ENCODE data around the gene LIN7A. TPM values are rescaled to one million over a fixed set of nuclear protein-coding genes. Genes with fewer than 3 reads are reported as not detected.

The LIN7A gene
- under 1 TPM in 1 of 2 experiments, not detected in 1; 0.63 TPM for total RNA-seq

- no peaks in the 10 kb centered on the region for H3K36me3 Mint-ChIP-seq
- H3K27me3 Mint-ChIP-seq = peaks cover 25% of the 10 kb centered on the region
- no peak for ATAC-seq
- no peaks in the 10 kb centered on the region for H3K9me3 Mint-ChIP-seq (ENCODE audit: low read depth)
- no peak within 1 kb of the TSS for H3K4me3 Mint-ChIP-seq
- no peak within 1 kb of the TSS for H3K27ac Mint-ChIP-seq
- DNase-seq = no peak
- CTCF ChIA-PET = no interaction called here
- peaks cover 2% of the 10 kb centered on the region for H3K4me1 Mint-ChIP-seq
Observed at GRCh38 chr12:80937391-80938238, at the start of gene LIN7A. TSS of gene LIN7A (minus strand) at chr12:80937934. CDS start at chr12:80937722, 212 bp downstream.

- no peak overlapping the region for H3K27ac Mint-ChIP-seq
- H3K27me3 Mint-ChIP-seq = no peaks in the 10 kb centered on the region
- H3K4me3 Mint-ChIP-seq = no peak overlapping the region
- H3K4me1 Mint-ChIP-seq = no peaks in the 10 kb centered on the region
- ATAC-seq = no peak
- H3K9me3 Mint-ChIP-seq (ENCODE audit: low read depth) = peaks cover 7% of the 10 kb centered on the region
- CTCF ChIA-PET = no interaction called here
- no peak for DNase-seq
- no peaks in the 10 kb centered on the region for H3K36me3 Mint-ChIP-seq
Observed at GRCh38 chr12:80986224-80986623, 48.5 kb upstream of the LIN7A start.

- no peak for DNase-seq
- Mint-ChIP-seq H3K4me1 (no peaks in the 10 kb centered on the region), H3K9me3 (ENCODE audit: low read depth) (peaks cover 6% of the 10 kb centered on the region), H3K4me3 (no peak overlapping the region), H3K27me3 (no peaks in the 10 kb centered on the region), H3K27ac (no peak overlapping the region), H3K36me3 (no peaks in the 10 kb centered on the region)
- CTCF ChIA-PET = no interaction called here
- no peak for ATAC-seq
Observed at GRCh38 chr12:80979816-80980215, 42.1 kb upstream of the LIN7A start.

- Mint-ChIP-seq H3K27ac (no peak overlapping the region), H3K36me3 (no peaks in the 10 kb centered on the region), H3K4me1 (no peaks in the 10 kb centered on the region), H3K4me3 (no peak overlapping the region), H3K27me3 (no peaks in the 10 kb centered on the region), H3K9me3 (ENCODE audit: low read depth) (peaks cover 6% of the 10 kb centered on the region)
- DNase-seq (no peak), ATAC-seq (no peak)
- CTCF ChIA-PET = no interaction called here
Observed at GRCh38 chr12:80979251-80979650, 41.5 kb upstream of the LIN7A start.

GRCh38 chr12:80977346-80977745, 39.6 kb upstream of the LIN7A start:
- ATAC-seq (no peak), DNase-seq (no peak)
- Mint-ChIP-seq H3K9me3 (ENCODE audit: low read depth) (peaks cover 6% of the 10 kb centered on the region), H3K36me3 (no peaks in the 10 kb centered on the region), H3K4me1 (no peaks in the 10 kb centered on the region), H3K27me3 (no peaks in the 10 kb centered on the region), H3K4me3 (no peak overlapping the region), H3K27ac (no peak overlapping the region)
- CTCF ChIA-PET = no interaction called here

- Mint-ChIP-seq H3K4me1 (no peaks in the 10 kb centered on the region), H3K36me3 (no peaks in the 10 kb centered on the region), H3K4me3 (no peak overlapping the region), H3K27ac (no peak overlapping the region), H3K9me3 (ENCODE audit: low read depth) (no peaks in the 10 kb centered on the region), H3K27me3 (no peaks in the 10 kb centered on the region)
- ATAC-seq = no peak
- CTCF ChIA-PET = no interaction called here
- DNase-seq = no peak
Observed at GRCh38 chr12:80968326-80968725, 30.6 kb upstream of the LIN7A start.

GRCh38 chr12:80967565-80967964, 29.8 kb upstream of the LIN7A start:
- Mint-ChIP-seq H3K27ac (no peak overlapping the region), H3K4me1 (no peaks in the 10 kb centered on the region), H3K4me3 (no peak overlapping the region), H3K9me3 (ENCODE audit: low read depth) (no peaks in the 10 kb centered on the region), H3K27me3 (no peaks in the 10 kb centered on the region), H3K36me3 (no peaks in the 10 kb centered on the region)
- DNase-seq (no peak), ATAC-seq (no peak)
- CTCF ChIA-PET = no interaction called here

GRCh38 chr12:80966001-80966400, 28.3 kb upstream of the LIN7A start:
- Mint-ChIP-seq H3K27me3 (no peaks in the 10 kb centered on the region), H3K27ac (no peak overlapping the region), H3K4me3 (no peak overlapping the region), H3K4me1 (no peaks in the 10 kb centered on the region), H3K36me3 (no peaks in the 10 kb centered on the region), H3K9me3 (ENCODE audit: low read depth) (no peaks in the 10 kb centered on the region)
- ATAC-seq (no peak), DNase-seq (no peak)
- CTCF ChIA-PET = no interaction called here

- H3K27ac Mint-ChIP-seq = no peak overlapping the region
- H3K9me3 Mint-ChIP-seq (ENCODE audit: low read depth) = no peaks in the 10 kb centered on the region
- H3K4me3 Mint-ChIP-seq = no peak overlapping the region
- ATAC-seq (no peak), DNase-seq (no peak)
- no peaks in the 10 kb centered on the region for H3K4me1 Mint-ChIP-seq
- CTCF ChIA-PET = no interaction called here
- H3K27me3 Mint-ChIP-seq = no peaks in the 10 kb centered on the region
- H3K36me3 Mint-ChIP-seq = no peaks in the 10 kb centered on the region
Observed at GRCh38 chr12:80958162-80958561, 20.4 kb upstream of the LIN7A start.

- Mint-ChIP-seq H3K27me3 (no peaks in the 10 kb centered on the region), H3K9me3 (ENCODE audit: low read depth) (no peaks in the 10 kb centered on the region), H3K36me3 (no peaks in the 10 kb centered on the region), H3K4me3 (no peak overlapping the region), H3K4me1 (no peaks in the 10 kb centered on the region), H3K27ac (no peak overlapping the region)
- CTCF ChIA-PET = no interaction called here
- ATAC-seq = no peak
- no peak for DNase-seq
Observed at GRCh38 chr12:80954857-80955520, 17.3 kb upstream of the LIN7A start.

GRCh38 chr12:80952443-80952842, 14.7 kb upstream of the LIN7A start:
- no peaks in the 10 kb centered on the region for H3K4me1 Mint-ChIP-seq
- no peaks in the 10 kb centered on the region for H3K9me3 Mint-ChIP-seq (ENCODE audit: low read depth)
- H3K27me3 Mint-ChIP-seq = no peaks in the 10 kb centered on the region
- no peak overlapping the region for H3K4me3 Mint-ChIP-seq
- ATAC-seq = no peak
- DNase-seq = no peak
- H3K36me3 Mint-ChIP-seq = no peaks in the 10 kb centered on the region
- no peak overlapping the region for H3K27ac Mint-ChIP-seq
- CTCF ChIA-PET = no interaction called here

GRCh38 chr12:80946591-80946990, 8.9 kb upstream of the LIN7A start:
- CTCF ChIA-PET = no interaction called here
- Mint-ChIP-seq H3K4me3 (no peak overlapping the region), H3K9me3 (ENCODE audit: low read depth) (no peaks in the 10 kb centered on the region), H3K4me1 (no peaks in the 10 kb centered on the region), H3K27ac (no peak overlapping the region), H3K36me3 (no peaks in the 10 kb centered on the region), H3K27me3 (no peaks in the 10 kb centered on the region)
- ATAC-seq (no peak), DNase-seq (no peak)

- no peak overlapping the region for H3K4me3 Mint-ChIP-seq
- no peak for DNase-seq
- no peaks in the 10 kb centered on the region for H3K4me1 Mint-ChIP-seq
- no peaks in the 10 kb centered on the region for H3K9me3 Mint-ChIP-seq (ENCODE audit: low read depth)
- H3K36me3 Mint-ChIP-seq = no peaks in the 10 kb centered on the region
- CTCF ChIA-PET = no interaction called here
- ATAC-seq = no peak
- no peak overlapping the region for H3K27ac Mint-ChIP-seq
- H3K27me3 Mint-ChIP-seq = peaks cover 5% of the 10 kb centered on the region
Observed at GRCh38 chr12:80943338-80943737, 5.6 kb upstream of the LIN7A start.

GRCh38 chr12:80941916-80942315, 4.2 kb upstream of the LIN7A start:
- DNase-seq = no peak
- Mint-ChIP-seq H3K4me1 (no peaks in the 10 kb centered on the region), H3K27ac (no peak overlapping the region), H3K9me3 (ENCODE audit: low read depth) (no peaks in the 10 kb centered on the region), H3K4me3 (no peak overlapping the region), H3K27me3 (peaks cover 13% of the 10 kb centered on the region), H3K36me3 (no peaks in the 10 kb centered on the region)
- no peak for ATAC-seq
- CTCF ChIA-PET = no interaction called here
